Gastrocnemius medialis (tissue), 4 donors: Measurements from ENCODE around the gene ASS1.

ENCODE experiments used
- POLR2A ChIP-seq, 2 donors: fragments of 450-650 bp; IDR thresholded peaks; one replicate each; pipeline ENCODE4 v1.6.1; 2017; ENCODE audit warnings: antibody characterized with exemption in 2 of 2, mild to moderate bottlenecking in 2 of 2, moderate library complexity in 2 of 2
- TF ChIP-seq, protein P1 (sequence below), 5 experiments: fragments of 450-650 bp in 3 of 5; fragments of 200-600 bp in 2 of 5; sonication (generic) in 2 of 5; IDR thresholded peaks in 4 of 5; conservative IDR thresholded peaks in 1 of 5; 1 replicate in 4 of 5; 2 replicates in 1 of 5; pipeline ENCODE4 v1.5.1; 2016 to 2019; ENCODE audit warnings: antibody characterized with exemption in 5 of 5, mild to moderate bottlenecking in 3 of 5, moderate library complexity in 3 of 5

DNA sequence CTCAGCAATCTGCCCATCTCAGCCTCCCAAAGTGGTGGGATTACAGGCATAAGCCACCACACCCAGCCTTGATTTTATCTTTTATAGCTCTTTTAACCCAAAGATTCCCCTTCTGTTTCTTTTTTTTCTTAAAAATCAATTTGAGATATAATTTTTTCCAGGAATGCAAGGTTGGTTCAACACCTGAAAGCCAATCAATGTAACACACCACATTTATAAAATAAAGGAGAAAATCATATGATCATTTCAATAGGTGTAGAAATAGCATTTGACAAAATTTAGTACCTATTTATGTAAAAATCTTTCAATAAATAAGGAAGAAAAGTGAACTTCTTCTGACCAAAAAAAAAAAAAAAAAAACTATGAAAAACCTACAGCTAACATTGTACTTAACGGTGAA lies 3.7 kb upstream of the ASS1 start:
- TF ChIP-seq, protein P1, sequence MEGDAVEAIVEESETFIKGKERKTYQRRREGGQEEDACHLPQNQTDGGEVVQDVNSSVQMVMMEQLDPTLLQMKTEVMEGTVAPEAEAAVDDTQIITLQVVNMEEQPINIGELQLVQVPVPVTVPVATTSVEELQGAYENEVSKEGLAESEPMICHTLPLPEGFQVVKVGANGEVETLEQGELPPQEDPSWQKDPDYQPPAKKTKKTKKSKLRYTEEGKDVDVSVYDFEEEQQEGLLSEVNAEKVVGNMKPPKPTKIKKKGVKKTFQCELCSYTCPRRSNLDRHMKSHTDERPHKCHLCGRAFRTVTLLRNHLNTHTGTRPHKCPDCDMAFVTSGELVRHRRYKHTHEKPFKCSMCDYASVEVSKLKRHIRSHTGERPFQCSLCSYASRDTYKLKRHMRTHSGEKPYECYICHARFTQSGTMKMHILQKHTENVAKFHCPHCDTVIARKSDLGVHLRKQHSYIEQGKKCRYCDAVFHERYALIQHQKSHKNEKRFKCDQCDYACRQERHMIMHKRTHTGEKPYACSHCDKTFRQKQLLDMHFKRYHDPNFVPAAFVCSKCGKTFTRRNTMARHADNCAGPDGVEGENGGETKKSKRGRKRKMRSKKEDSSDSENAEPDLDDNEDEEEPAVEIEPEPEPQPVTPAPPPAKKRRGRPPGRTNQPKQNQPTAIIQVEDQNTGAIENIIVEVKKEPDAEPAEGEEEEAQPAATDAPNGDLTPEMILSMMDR (IDR thresholded peaks at IDR 0.05 in 4 of 5, conservative IDR thresholded peaks at IDR 0.05 in 1 of 5) = no peak
- TF ChIP-seq POLR2A (IDR thresholded peaks at IDR 0.05) = no peak
